Measurements from ENCODE around the gene XRN1.

The XRN1 gene

DNA sequence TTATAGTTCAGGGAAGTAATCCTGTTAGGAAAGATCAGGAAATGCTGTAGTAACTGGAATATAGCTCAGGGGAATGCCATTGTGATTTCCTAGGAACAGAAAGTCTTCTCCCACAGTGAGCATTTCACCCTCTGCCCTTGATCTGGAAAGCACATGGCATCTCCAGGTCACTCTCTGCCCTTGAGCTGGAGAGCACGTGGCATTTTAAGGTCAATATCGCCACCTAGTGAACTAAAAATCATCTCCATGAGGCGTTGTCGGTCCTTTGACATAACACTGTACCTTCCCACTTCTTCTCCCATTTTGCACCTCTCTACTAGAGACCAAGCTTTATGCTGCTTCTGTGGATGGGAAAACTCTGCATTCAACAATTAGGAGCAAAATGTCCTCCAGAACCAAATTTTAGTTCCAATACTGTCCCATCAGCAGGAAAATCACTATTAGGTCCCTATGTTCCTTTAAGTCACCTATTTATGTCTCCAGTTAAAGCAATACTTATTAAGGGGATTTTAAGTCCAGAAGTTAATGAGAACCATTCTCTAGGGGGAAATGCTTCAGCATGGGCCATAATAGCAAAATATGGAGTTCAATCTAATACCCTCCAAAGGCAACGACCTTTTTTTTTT, 167.8 kb downstream of the XRN1 start:
- DNase-seq (ENCODE audit: low read depth in 2 of 2): peak; percentile 90 to 92
- no peak overlapping the region for H3K4me3 ChIP-seq (replicated peaks in 1 of 2; ENCODE audit: low read depth in 2 of 2, low read length in 2 of 2)
- TF ChIP-seq, protein P1, sequence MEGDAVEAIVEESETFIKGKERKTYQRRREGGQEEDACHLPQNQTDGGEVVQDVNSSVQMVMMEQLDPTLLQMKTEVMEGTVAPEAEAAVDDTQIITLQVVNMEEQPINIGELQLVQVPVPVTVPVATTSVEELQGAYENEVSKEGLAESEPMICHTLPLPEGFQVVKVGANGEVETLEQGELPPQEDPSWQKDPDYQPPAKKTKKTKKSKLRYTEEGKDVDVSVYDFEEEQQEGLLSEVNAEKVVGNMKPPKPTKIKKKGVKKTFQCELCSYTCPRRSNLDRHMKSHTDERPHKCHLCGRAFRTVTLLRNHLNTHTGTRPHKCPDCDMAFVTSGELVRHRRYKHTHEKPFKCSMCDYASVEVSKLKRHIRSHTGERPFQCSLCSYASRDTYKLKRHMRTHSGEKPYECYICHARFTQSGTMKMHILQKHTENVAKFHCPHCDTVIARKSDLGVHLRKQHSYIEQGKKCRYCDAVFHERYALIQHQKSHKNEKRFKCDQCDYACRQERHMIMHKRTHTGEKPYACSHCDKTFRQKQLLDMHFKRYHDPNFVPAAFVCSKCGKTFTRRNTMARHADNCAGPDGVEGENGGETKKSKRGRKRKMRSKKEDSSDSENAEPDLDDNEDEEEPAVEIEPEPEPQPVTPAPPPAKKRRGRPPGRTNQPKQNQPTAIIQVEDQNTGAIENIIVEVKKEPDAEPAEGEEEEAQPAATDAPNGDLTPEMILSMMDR (IDR thresholded peaks at IDR 0.05; ENCODE audit: low read depth, low read length): peak; percentile 48

DNA sequence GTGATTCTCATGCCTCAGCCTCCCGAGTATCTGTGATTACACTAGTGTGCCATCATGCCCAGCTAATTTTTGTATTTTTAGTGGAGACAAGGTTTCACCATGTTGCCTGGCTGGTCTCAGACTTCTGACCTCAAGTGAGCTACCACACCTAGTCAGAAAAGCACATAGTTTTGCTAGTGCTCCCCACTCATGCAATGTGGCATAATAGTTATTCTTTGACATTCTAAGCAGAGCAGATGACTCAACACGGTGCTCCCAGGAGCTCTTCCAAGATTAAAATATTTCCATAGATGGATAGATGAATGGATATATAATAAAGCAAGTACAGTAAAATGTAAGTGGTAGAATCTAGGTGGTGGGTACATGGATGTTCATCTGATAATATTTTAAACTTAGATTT, 169.4 kb downstream of the XRN1 start:
- DNase-seq (ENCODE audit: low read depth in 2 of 2): peak; percentile 44 to 73
- no peak overlapping the region for H3K4me3 ChIP-seq (replicated peaks in 1 of 2; ENCODE audit: low read depth in 2 of 2, low read length in 2 of 2)
- TF ChIP-seq, protein P1 (IDR thresholded peaks at IDR 0.05; ENCODE audit: low read depth, low read length): no peak

- TF ChIP-seq, protein P1 (IDR thresholded peaks at IDR 0.05; ENCODE audit: low read depth, low read length): no peak
- peak; percentile 88 to 92 for DNase-seq (ENCODE audit: low read depth in 2 of 2)
- no peak overlapping the region for H3K4me3 ChIP-seq (replicated peaks in 1 of 2; ENCODE audit: low read depth in 2 of 2, low read length in 2 of 2)
These were observed 171.1 kb downstream of the XRN1 start for GRCh38 chr3:142276781-142277180.

- no peak overlapping the region for H3K4me3 ChIP-seq (replicated peaks in 1 of 2; ENCODE audit: low read depth in 2 of 2, low read length in 2 of 2)
- DNase-seq (ENCODE audit: low read depth in 2 of 2): peak; percentile 95 to 96
- TF ChIP-seq, protein P1 (IDR thresholded peaks at IDR 0.05; ENCODE audit: low read depth, low read length): no peak
These were observed 172.0 kb downstream of the XRN1 start for GRCh38 chr3:142275856-142276255.

- TF ChIP-seq, protein P1 (IDR thresholded peaks at IDR 0.05; ENCODE audit: low read depth, low read length): no peak
- peak; percentile 28 to 37 for DNase-seq (ENCODE audit: low read depth in 2 of 2)
- no peak overlapping the region for H3K4me3 ChIP-seq (replicated peaks in 1 of 2; ENCODE audit: low read depth in 2 of 2, low read length in 2 of 2)
These were observed 172.9 kb downstream of the XRN1 start for GRCh38 chr3:142274908-142275307.

DNA sequence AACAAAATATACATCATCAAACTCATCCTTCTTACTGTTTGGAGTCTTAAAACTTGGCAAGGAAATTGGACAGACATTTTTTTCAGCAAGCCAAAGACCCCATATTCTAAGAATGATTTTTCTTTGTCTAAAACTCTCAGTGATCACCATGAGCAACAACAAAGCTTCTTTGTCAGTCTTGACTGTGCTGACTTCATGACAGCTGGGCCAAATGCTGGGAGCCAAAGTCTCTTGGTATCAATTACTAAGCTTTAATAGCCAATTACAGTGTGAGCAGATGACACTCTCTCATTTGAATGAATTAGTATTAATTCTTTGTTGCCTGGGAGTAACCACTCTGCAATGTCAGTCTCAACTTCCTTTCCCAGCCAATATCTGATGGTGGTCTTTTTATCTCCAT, 174.3 kb downstream of the XRN1 start:
- H3K4me3 ChIP-seq (replicated peaks in 1 of 2; ENCODE audit: low read depth in 2 of 2, low read length in 2 of 2): no peak overlapping the region
- TF ChIP-seq, protein P1 (IDR thresholded peaks at IDR 0.05; ENCODE audit: low read depth, low read length): no peak
- no peak for DNase-seq (ENCODE audit: low read depth in 2 of 2)
